HL-60 (cell line): ENCODE measurements around the gene RERE.

Source experiments
- DNase-seq, 2 experiments: peaks; one replicate each; pipeline ENCODE4 v3.0.0-alpha.2; 2010 to 2020; ENCODE audit warnings: low read depth in 1 of 2, low spot score in 1 of 2
- H3K27ac ChIP-seq: fragments of 250-450 bp; sonication (Bioruptor Pico); replicated peaks from 2 replicates; pipeline ENCODE4 v1.5.1; 2020; ENCODE audit warnings: mild to moderate bottlenecking, moderate library complexity
- H3K27me3 ChIP-seq: fragments of 250-450 bp; sonication (Bioruptor Pico); 2 replicates; pipeline ENCODE4 v1.5.1; 2021; ENCODE audit warnings: mild to moderate bottlenecking, moderate library complexity; ENCODE audit not compliant: insufficient read depth, poor library complexity, severe bottlenecking
- H3K4me3 ChIP-seq: replicated peaks from 2 replicates; pipeline ENCODE4 v1.5.1; 2011; ENCODE audit warnings: mild to moderate bottlenecking, control low read depth, low read length; ENCODE audit not compliant: insufficient read depth
- GABPA ChIP-seq: IDR thresholded peaks from 2 replicates; pipeline ENCODE4 v1.6.1; 2012; ENCODE audit warnings: low read depth
- POLR2AphosphoS5 ChIP-seq: IDR thresholded peaks from 2 replicates; pipeline ENCODE4 v1.6.1; 2012; ENCODE audit warnings: low read depth
- REST ChIP-seq: IDR thresholded peaks from 2 replicates; pipeline ENCODE4 v1.6.1; 2012; ENCODE audit warnings: low read depth; ENCODE audit not compliant: insufficient replicate concordance
- SPI1 ChIP-seq: IDR thresholded peaks from 2 replicates; pipeline ENCODE4 v1.6.1; 2012; ENCODE audit warnings: low read depth, mild to moderate bottlenecking, borderline replicate concordance
- TF ChIP-seq, protein P1 (sequence below): IDR thresholded peaks from one replicate; pipeline ENCODE4 v1.5.1; 2011; ENCODE audit warnings: low read length, control low read depth, inconsistent platforms; ENCODE audit not compliant: insufficient read depth

The RERE gene

GRCh38 chr1:8679395-8679800 lies 138.0 kb downstream of the RERE start:
- Histone ChIP-seq H3K27ac (no peak overlapping the region), H3K4me3 (no peak overlapping the region), H3K27me3 (no peaks in the 10 kb centered on the region)
- no peak for DNase-seq
- TF ChIP-seq REST (no peak), GABPA (no peak), POLR2AphosphoS5 (no peak), SPI1 (no peak)
- TF ChIP-seq, protein P1, sequence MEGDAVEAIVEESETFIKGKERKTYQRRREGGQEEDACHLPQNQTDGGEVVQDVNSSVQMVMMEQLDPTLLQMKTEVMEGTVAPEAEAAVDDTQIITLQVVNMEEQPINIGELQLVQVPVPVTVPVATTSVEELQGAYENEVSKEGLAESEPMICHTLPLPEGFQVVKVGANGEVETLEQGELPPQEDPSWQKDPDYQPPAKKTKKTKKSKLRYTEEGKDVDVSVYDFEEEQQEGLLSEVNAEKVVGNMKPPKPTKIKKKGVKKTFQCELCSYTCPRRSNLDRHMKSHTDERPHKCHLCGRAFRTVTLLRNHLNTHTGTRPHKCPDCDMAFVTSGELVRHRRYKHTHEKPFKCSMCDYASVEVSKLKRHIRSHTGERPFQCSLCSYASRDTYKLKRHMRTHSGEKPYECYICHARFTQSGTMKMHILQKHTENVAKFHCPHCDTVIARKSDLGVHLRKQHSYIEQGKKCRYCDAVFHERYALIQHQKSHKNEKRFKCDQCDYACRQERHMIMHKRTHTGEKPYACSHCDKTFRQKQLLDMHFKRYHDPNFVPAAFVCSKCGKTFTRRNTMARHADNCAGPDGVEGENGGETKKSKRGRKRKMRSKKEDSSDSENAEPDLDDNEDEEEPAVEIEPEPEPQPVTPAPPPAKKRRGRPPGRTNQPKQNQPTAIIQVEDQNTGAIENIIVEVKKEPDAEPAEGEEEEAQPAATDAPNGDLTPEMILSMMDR, result no peak

DNA sequence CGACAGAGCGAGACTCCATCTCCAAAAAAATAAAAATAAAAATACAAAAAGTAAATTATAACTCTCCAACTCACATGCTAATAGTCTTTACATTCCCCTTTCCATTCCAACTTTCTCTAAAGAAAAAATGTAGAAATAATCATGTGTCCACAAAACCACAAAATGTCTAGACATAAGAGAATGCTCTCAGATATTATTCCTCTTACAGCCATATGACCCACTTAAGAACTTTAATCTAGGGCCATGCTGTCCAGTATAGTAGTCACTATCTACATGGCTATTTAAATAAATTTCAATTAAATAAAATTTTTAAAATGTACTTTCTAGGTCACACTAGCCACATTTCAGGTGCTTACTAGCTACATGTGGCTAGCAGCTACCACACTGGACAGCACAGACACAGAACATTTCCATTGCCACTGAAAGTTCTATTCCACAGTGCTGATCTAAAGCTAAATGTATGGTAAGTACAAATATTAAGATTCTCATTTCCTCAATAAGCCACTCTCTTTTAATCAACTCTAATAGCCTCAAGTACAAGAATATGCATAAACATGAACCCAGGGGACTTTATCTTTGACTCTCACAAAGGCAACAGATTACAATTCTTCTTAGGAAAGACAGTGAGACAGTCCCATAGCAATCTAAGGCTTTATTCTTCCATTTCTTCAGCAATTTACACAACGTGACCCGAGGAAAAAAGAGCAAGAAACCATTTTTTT lies 138.6 kb downstream of the RERE start:
- no peaks in the 10 kb centered on the region for H3K27me3 ChIP-seq
- DNase-seq, result no peak
- H3K27ac ChIP-seq, result no peak overlapping the region
- H3K4me3 ChIP-seq, result no peak overlapping the region
- TF ChIP-seq, protein P1, result no peak
- TF ChIP-seq REST, result no peak
- TF ChIP-seq POLR2AphosphoS5, result no peak
- TF ChIP-seq GABPA, result no peak

- Histone ChIP-seq H3K27ac (no peak overlapping the region), H3K4me3 (no peak overlapping the region), H3K27me3 (no peaks in the 10 kb centered on the region)
- TF ChIP-seq, protein P1, result no peak
- TF ChIP-seq REST (no peak), SPI1 (no peak), POLR2AphosphoS5 (no peak), GABPA (no peak)
- DNase-seq, result no peak
Observed at GRCh38 chr1:8677782-8678181, 139.7 kb downstream of the RERE start.
